ENCODE data around the gene LRRK1. TPM values are rescaled to one million over a fixed set of nuclear protein-coding genes. Genes with fewer than 3 reads are reported as not detected.

LRRK1 gene
- total RNA-seq, 2 experiments from 2014 or later = 0.40 to 0.45 TPM

GRCh38 chr15:101105059-101105891, 186.1 kb downstream of the LRRK1 start:
- Mint-ChIP-seq H3K9me3 (peaks cover 3% of the 10 kb centered on the region), H3K27me3 (no peaks in the 10 kb centered on the region), H3K4me1 (no peaks in the 10 kb centered on the region), H3K4me3 (no peak overlapping the region), H3K36me3 (ENCODE audit: low read depth) (no peaks in the 10 kb centered on the region), H3K27ac (no peak overlapping the region)
- DNase-seq = no peak
- CTCF ChIA-PET = interaction anchor here (0.8 to 1.7 kb wide), 5 partner anchors 11 to 97 kb away, joined by 3 to 6 read pairs (median 4); no protein-coding TSS in a partner anchor
- POLR2A ChIA-PET = no interaction called here

- no peak for DNase-seq
- Mint-ChIP-seq H3K36me3 (ENCODE audit: low read depth) (no peaks in the 10 kb centered on the region), H3K9me3 (no peaks in the 10 kb centered on the region), H3K4me1 (no peaks in the 10 kb centered on the region), H3K27ac (no peak overlapping the region), H3K27me3 (no peaks in the 10 kb centered on the region), H3K4me3 (no peak overlapping the region)
- ChIA-PET CTCF (no interaction called here), POLR2A (no interaction called here)
Observed at GRCh38 chr15:101107101-101107500, 187.9 kb downstream of the LRRK1 start.

GRCh38 chr15:101107625-101108460, 188.7 kb downstream of the LRRK1 start:
- Mint-ChIP-seq H3K4me1 (no peaks in the 10 kb centered on the region), H3K27me3 (no peaks in the 10 kb centered on the region), H3K27ac (no peak overlapping the region), H3K36me3 (ENCODE audit: low read depth) (no peaks in the 10 kb centered on the region), H3K4me3 (no peak overlapping the region), H3K9me3 (no peaks in the 10 kb centered on the region)
- POLR2A ChIA-PET = no interaction called here
- DNase-seq = no peak
- CTCF ChIA-PET = interaction anchor here (1.1 kb wide), 1 partner anchor 132 kb away, joined by 3 read pairs; no protein-coding TSS in a partner anchor

GRCh38 chr15:101108461-101108775, 189.3 kb downstream of the LRRK1 start:
- Mint-ChIP-seq H3K27me3 (no peaks in the 10 kb centered on the region), H3K4me3 (no peak overlapping the region), H3K27ac (no peak overlapping the region), H3K9me3 (no peaks in the 10 kb centered on the region), H3K36me3 (ENCODE audit: low read depth) (no peaks in the 10 kb centered on the region), H3K4me1 (no peaks in the 10 kb centered on the region)
- DNase-seq = no peak
- ChIA-PET CTCF (interaction anchor here (1.1 kb wide), 1 partner anchor 131 kb away, joined by 3 read pairs; no protein-coding TSS in a partner anchor), POLR2A (no interaction called here)

- DNase-seq = no peak
- ChIA-PET POLR2A (no interaction called here), CTCF (interaction anchor here (1.1 to 3.6 kb wide), 2 partner anchors 18 to 131 kb away, joined by 3 to 11 read pairs; no protein-coding TSS in a partner anchor)
- no peaks in the 10 kb centered on the region for H3K27me3 Mint-ChIP-seq
- H3K36me3 Mint-ChIP-seq (ENCODE audit: low read depth) = no peaks in the 10 kb centered on the region
- H3K4me1 Mint-ChIP-seq = no peaks in the 10 kb centered on the region
- H3K27ac Mint-ChIP-seq = no peak overlapping the region
- no peaks in the 10 kb centered on the region for H3K9me3 Mint-ChIP-seq
- H3K4me3 Mint-ChIP-seq = no peak overlapping the region
Observed at GRCh38 chr15:101108791-101109190, 189.6 kb downstream of the LRRK1 start.

- POLR2A ChIA-PET = no interaction called here
- Mint-ChIP-seq H3K4me1 (no peaks in the 10 kb centered on the region), H3K27me3 (no peaks in the 10 kb centered on the region), H3K36me3 (ENCODE audit: low read depth) (no peaks in the 10 kb centered on the region), H3K9me3 (no peaks in the 10 kb centered on the region), H3K4me3 (no peak overlapping the region), H3K27ac (no peak overlapping the region)
- CTCF ChIA-PET = interaction anchor here (0.8 to 3.6 kb wide), 6 partner anchors 15 to 193 kb away, joined by 3 to 11 read pairs (median 3); no protein-coding TSS in a partner anchor
- no peak for DNase-seq
Observed at GRCh38 chr15:101110681-101111569, 191.8 kb downstream of the LRRK1 start.

- no peak overlapping the region for H3K27ac Mint-ChIP-seq
- H3K4me3 Mint-ChIP-seq = no peak overlapping the region
- peaks cover 7% of the 10 kb centered on the region for H3K4me1 Mint-ChIP-seq
- ChIA-PET CTCF (interaction anchor here (0.7 to 3.6 kb wide), 8 partner anchors 15 to 193 kb away, joined by 3 to 11 read pairs (median 3); partner anchors contain the start of gene CHSY1), POLR2A (interaction anchor here (1.3 kb wide), 1 partner anchor 140 kb away, joined by 3 read pairs; the partner anchor contains the start of gene CHSY1)
- H3K27me3 Mint-ChIP-seq = no peaks in the 10 kb centered on the region
- no peak for DNase-seq
- no peaks in the 10 kb centered on the region for H3K9me3 Mint-ChIP-seq
- no peaks in the 10 kb centered on the region for H3K36me3 Mint-ChIP-seq (ENCODE audit: low read depth)
Observed at GRCh38 chr15:101111570-101112262, 192.6 kb downstream of the LRRK1 start.

- no peak for DNase-seq
- H3K27ac Mint-ChIP-seq = no peak overlapping the region
- no peaks in the 10 kb centered on the region for H3K36me3 Mint-ChIP-seq (ENCODE audit: low read depth)
- H3K9me3 Mint-ChIP-seq = no peaks in the 10 kb centered on the region
- H3K4me3 Mint-ChIP-seq = no peak overlapping the region
- CTCF ChIA-PET = interaction anchor here (0.7 to 3.6 kb wide), 7 partner anchors 8 to 143 kb away, joined by 3 to 11 read pairs (median 3); partner anchors contain the start of gene CHSY1
- H3K4me1 Mint-ChIP-seq = peaks cover 7% of the 10 kb centered on the region
- H3K27me3 Mint-ChIP-seq = no peaks in the 10 kb centered on the region
- POLR2A ChIA-PET = interaction anchor here (1.3 kb wide), 1 partner anchor 139 kb away, joined by 3 read pairs; the partner anchor contains the start of gene CHSY1
Observed at GRCh38 chr15:101112336-101113113, 193.4 kb downstream of the LRRK1 start.

GRCh38 chr15:101113114-101114005, 194.2 kb downstream of the LRRK1 start:
- H3K27me3 Mint-ChIP-seq = no peaks in the 10 kb centered on the region
- no peak for DNase-seq
- H3K27ac Mint-ChIP-seq = no peak overlapping the region
- ChIA-PET CTCF (interaction anchor here (0.8 to 1.1 kb wide), 4 partner anchors 8 to 105 kb away, joined by 3 read pairs; no protein-coding TSS in a partner anchor), POLR2A (interaction anchor here (1.3 kb wide), 1 partner anchor 138 kb away, joined by 3 read pairs; the partner anchor contains the start of gene CHSY1)
- H3K4me3 Mint-ChIP-seq = no peak overlapping the region
- peaks cover 7% of the 10 kb centered on the region for H3K4me1 Mint-ChIP-seq
- no peaks in the 10 kb centered on the region for H3K36me3 Mint-ChIP-seq (ENCODE audit: low read depth)
- no peaks in the 10 kb centered on the region for H3K9me3 Mint-ChIP-seq

- Mint-ChIP-seq H3K4me1 (peaks cover 7% of the 10 kb centered on the region), H3K9me3 (no peaks in the 10 kb centered on the region), H3K27ac (no peak overlapping the region), H3K4me3 (no peak overlapping the region), H3K36me3 (ENCODE audit: low read depth) (no peaks in the 10 kb centered on the region), H3K27me3 (no peaks in the 10 kb centered on the region)
- ChIA-PET POLR2A (no interaction called here), CTCF (interaction anchor here (0.8 to 1.6 kb wide), 5 partner anchors 7 to 25 kb away, joined by 3 to 6 read pairs (median 3); no protein-coding TSS in a partner anchor)
- DNase-seq = no peak
Observed at GRCh38 chr15:101114166-101114565, 195.0 kb downstream of the LRRK1 start.
